Sigmoid colon (tissue), 4 donors: ENCODE results near the gene PKN1.

Experiments used
- CTCF ChIP-seq, 4 experiments: fragments of 450-650 bp in 3 of 4; fragments of 200-600 bp in 1 of 4; IDR thresholded peaks; one replicate each; pipeline ENCODE4 v1.5.1; 2016 to 2019; ENCODE audit warnings: antibody characterized with exemption in 4 of 4, mild to moderate bottlenecking in 3 of 4, moderate library complexity in 2 of 4
- EP300 ChIP-seq, 4 donors: sonication (generic); formaldehyde crosslinking; IDR thresholded peaks; one replicate each; pipeline ENCODE4 v1.6.1; 2017; ENCODE audit warnings: antibody characterized with exemption in 4 of 4

- TF ChIP-seq EP300 (IDR thresholded peaks at IDR 0.05) (no peak), CTCF (IDR thresholded peaks at IDR 0.05) (no peak)
These were observed 43.7 kb downstream of the PKN1 start for GRCh38 chr19:14476673-14477401.
